Measurements from ENCODE around the gene RAD51B. TPM values are rescaled to one million over a fixed set of nuclear protein-coding genes. Genes with fewer than 3 reads are reported as not detected.

The RAD51B gene
- polyA plus RNA-seq, 1 donor (not counting 4 experiments of a cell fraction or from before 2014, with no cell fraction given) = 13.3 TPM

DNA sequence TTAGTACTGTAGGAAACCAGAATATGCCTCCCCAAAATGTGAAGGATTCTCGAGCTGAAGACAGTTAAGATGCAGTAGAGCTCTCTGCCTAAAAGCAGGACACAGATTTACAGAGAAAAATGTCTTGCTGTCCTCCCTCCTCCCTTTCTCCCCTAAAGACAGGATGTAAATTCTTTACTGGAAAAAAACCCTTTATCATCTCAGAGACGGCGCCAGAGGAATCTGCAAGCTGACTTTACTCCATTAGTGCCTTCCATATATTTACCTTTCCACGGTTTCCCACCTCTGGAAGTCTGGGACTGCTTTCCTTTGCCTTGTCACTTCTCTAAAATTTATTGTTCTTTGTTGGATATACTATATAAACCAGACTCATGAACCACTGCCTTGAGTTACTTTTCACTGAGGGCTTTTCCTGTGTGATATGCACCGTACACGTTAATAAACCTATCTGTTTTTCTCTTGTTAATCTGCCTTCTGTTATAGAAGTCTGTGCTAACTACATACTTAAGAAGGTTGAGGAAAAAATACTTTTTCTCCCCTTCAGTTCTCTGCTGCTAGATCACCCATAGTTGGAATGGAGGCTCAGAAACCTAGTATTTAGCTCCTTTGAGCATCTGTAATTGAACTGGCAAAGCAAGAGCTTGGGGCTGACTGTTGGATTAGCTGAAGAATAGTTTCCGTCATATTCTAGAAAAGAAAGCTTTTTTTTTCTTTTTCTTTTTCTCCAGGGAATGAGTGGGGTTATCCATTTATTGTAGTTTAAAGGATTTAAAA lies 99.9 kb downstream of the RAD51B start:
- dilution Hi-C loops (cut with MboI; ENCODE audit: extremely low pct_ligation_motif_present, low sequenced_read_pairs) = no loop called here
- H3K27ac ChIP-seq (ENCODE audit: control insufficient read depth, insufficient read depth, low read length) = no peak overlapping the region
- no peaks in the 10 kb centered on the region for H3K36me3 ChIP-seq (ENCODE audit: control insufficient read depth in 2 of 2, extremely low read depth in 1 of 2, insufficient read depth in 2 of 2, low read length in 2 of 2)
- no peaks in the 10 kb centered on the region for H3K4me1 ChIP-seq (ENCODE audit: control insufficient read depth, extremely low read depth, insufficient read depth, low read length)
- no peaks in the 10 kb centered on the region for H3K9me1 ChIP-seq (ENCODE audit: control insufficient read depth, extremely low read depth, insufficient read depth, low read length)
- H3K4me2 ChIP-seq (ENCODE audit: control insufficient read depth, extremely low read depth, insufficient read depth, low read depth, low read length) = no peak overlapping the region
- FAIRE-seq = no peak
- H3K9me3 ChIP-seq (ENCODE audit: control insufficient read depth, low read depth, low read length) = no peaks in the 10 kb centered on the region
- no peaks in the 10 kb centered on the region for H4K20me1 ChIP-seq (ENCODE audit: control insufficient read depth, extremely low read depth, insufficient read depth, low read length)
- no peak for DNase-seq (ENCODE audit: low read depth, low spot score)
- no peak overlapping the region for H2AFZ ChIP-seq (ENCODE audit: control insufficient read depth, low read length)
- H3K4me3 ChIP-seq (ENCODE audit: control insufficient read depth in 2 of 3, extremely low read depth in 1 of 3, insufficient read depth in 2 of 3, low read depth in 1 of 3, low read length in 3 of 3) = no peak overlapping the region
- TF ChIP-seq, protein P1, sequence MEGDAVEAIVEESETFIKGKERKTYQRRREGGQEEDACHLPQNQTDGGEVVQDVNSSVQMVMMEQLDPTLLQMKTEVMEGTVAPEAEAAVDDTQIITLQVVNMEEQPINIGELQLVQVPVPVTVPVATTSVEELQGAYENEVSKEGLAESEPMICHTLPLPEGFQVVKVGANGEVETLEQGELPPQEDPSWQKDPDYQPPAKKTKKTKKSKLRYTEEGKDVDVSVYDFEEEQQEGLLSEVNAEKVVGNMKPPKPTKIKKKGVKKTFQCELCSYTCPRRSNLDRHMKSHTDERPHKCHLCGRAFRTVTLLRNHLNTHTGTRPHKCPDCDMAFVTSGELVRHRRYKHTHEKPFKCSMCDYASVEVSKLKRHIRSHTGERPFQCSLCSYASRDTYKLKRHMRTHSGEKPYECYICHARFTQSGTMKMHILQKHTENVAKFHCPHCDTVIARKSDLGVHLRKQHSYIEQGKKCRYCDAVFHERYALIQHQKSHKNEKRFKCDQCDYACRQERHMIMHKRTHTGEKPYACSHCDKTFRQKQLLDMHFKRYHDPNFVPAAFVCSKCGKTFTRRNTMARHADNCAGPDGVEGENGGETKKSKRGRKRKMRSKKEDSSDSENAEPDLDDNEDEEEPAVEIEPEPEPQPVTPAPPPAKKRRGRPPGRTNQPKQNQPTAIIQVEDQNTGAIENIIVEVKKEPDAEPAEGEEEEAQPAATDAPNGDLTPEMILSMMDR (optimal IDR thresholded peaks at IDR 0.05 in 1 of 3, IDR thresholded peaks at IDR 0.05 in 1 of 3, conservative IDR thresholded peaks at IDR 0.05 in 1 of 3; ENCODE audit: extremely low read depth in 1 of 3, insufficient read depth in 2 of 3, low read length in 3 of 3) = no peak
- no peak for TF ChIP-seq EZH2 (IDR thresholded peaks at IDR 0.05; ENCODE audit: low read length)
- no peaks in the 10 kb centered on the region for H3K27me3 ChIP-seq (ENCODE audit: control insufficient read depth, extremely low read depth, insufficient read depth, low read length)
- H3K79me2 ChIP-seq (ENCODE audit: control insufficient read depth, insufficient read depth, low read length) = no peaks in the 10 kb centered on the region
- no peak overlapping the region for H3K9ac ChIP-seq (ENCODE audit: control insufficient read depth, extremely low read depth, insufficient read depth, low read length)

DNA sequence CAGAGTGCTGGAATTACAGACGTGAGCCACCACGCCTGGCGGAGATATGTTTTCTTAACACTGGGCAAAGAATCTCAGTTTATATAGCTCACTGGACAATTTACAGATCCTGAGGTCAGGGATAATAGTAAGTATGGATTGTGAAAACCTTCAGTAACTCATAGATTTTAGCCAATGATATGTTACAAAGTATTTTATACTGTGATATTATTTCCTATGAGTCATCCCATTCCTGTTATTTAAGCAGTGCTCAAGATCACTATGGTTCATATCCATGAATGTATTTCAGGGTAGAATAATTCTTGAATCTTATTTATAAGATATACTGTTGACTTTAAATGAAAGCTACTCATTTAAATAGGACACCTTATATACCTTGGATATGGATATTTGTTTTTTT lies 107.2 kb downstream of the RAD51B start:
- no peaks in the 10 kb centered on the region for H3K9me3 ChIP-seq (ENCODE audit: control insufficient read depth, low read depth, low read length)
- H3K4me1 ChIP-seq (ENCODE audit: control insufficient read depth, extremely low read depth, insufficient read depth, low read length) = no peaks in the 10 kb centered on the region
- no peaks in the 10 kb centered on the region for H3K9me1 ChIP-seq (ENCODE audit: control insufficient read depth, extremely low read depth, insufficient read depth, low read length)
- no peak for DNase-seq (ENCODE audit: low read depth, low spot score)
- FAIRE-seq = no peak
- no peak overlapping the region for H3K27ac ChIP-seq (ENCODE audit: control insufficient read depth, insufficient read depth, low read length)
- H3K27me3 ChIP-seq (ENCODE audit: control insufficient read depth, extremely low read depth, insufficient read depth, low read length) = no peaks in the 10 kb centered on the region
- TF ChIP-seq, protein P1 (optimal IDR thresholded peaks at IDR 0.05 in 1 of 3, IDR thresholded peaks at IDR 0.05 in 1 of 3, conservative IDR thresholded peaks at IDR 0.05 in 1 of 3; ENCODE audit: extremely low read depth in 1 of 3, insufficient read depth in 2 of 3, low read length in 3 of 3) = no peak
- TF ChIP-seq EZH2 (IDR thresholded peaks at IDR 0.05; ENCODE audit: low read length) = no peak
- H4K20me1 ChIP-seq (ENCODE audit: control insufficient read depth, extremely low read depth, insufficient read depth, low read length) = no peaks in the 10 kb centered on the region
- no peaks in the 10 kb centered on the region for H3K36me3 ChIP-seq (ENCODE audit: control insufficient read depth in 2 of 2, extremely low read depth in 1 of 2, insufficient read depth in 2 of 2, low read length in 2 of 2)
- no peak overlapping the region for H3K4me3 ChIP-seq (ENCODE audit: control insufficient read depth in 2 of 3, extremely low read depth in 1 of 3, insufficient read depth in 2 of 3, low read depth in 1 of 3, low read length in 3 of 3)
- dilution Hi-C loops (cut with MboI; ENCODE audit: extremely low pct_ligation_motif_present, low sequenced_read_pairs) = no loop called here
- no peaks in the 10 kb centered on the region for H3K79me2 ChIP-seq (ENCODE audit: control insufficient read depth, insufficient read depth, low read length)
- H2AFZ ChIP-seq (ENCODE audit: control insufficient read depth, low read length) = no peak overlapping the region
- no peak overlapping the region for H3K4me2 ChIP-seq (ENCODE audit: control insufficient read depth, extremely low read depth, insufficient read depth, low read depth, low read length)
- H3K9ac ChIP-seq (ENCODE audit: control insufficient read depth, extremely low read depth, insufficient read depth, low read length) = no peak overlapping the region

All from keratinocyte (primary cell).